Measurements from ENCODE around the gene ACSS2. TPM values are rescaled to one million over a fixed set of nuclear protein-coding genes. Genes with fewer than 3 reads are reported as not detected.

Gene ACSS2
- total RNA-seq, 1 experiment from 2014 or later = 25.4 TPM

GRCh38 chr20:34915131-34915530, 38.7 kb downstream of the ACSS2 start:
- Histone ChIP-seq H3K27me3 (ENCODE audit: control insufficient read depth, insufficient read depth, low read length) (no peaks in the 10 kb centered on the region), H3K4me1 (ENCODE audit: control insufficient read depth, insufficient read depth, low read length) (no peaks in the 10 kb centered on the region), H3K9me3 (ENCODE audit: control insufficient read depth, insufficient read depth, low read depth, low read length) (no peaks in the 10 kb centered on the region), H3K36me3 (ENCODE audit: control insufficient read depth, insufficient read depth, low read length) (no peaks in the 10 kb centered on the region), H3K27ac (ENCODE audit: low read length) (no peak overlapping the region), H3K4me3 (ENCODE audit: low read depth in 2 of 2, low read length in 2 of 2) (no peak overlapping the region)
- intact Hi-C loops (cut with micrococcal nuclease; ENCODE audit: unreplicated experiment) (no loop called here), in situ Hi-C loops (cut with HindIII; ENCODE audit: low pct_unique_long_range_greater_than_20kb, low sequenced_read_pairs) (no loop called here)
- TF ChIP-seq TCF7L2 (IDR thresholded peaks at IDR 0.05; ENCODE audit: low read depth, low read length) (no peak), CTCF (IDR thresholded peaks at IDR 0.05) (no peak), REST (IDR thresholded peaks at IDR 0.05; ENCODE audit: insufficient read depth in 1 of 2, low read depth in 2 of 2, low read length in 1 of 2) (no peak), SIN3A (IDR thresholded peaks at IDR 0.05; ENCODE audit: borderline replicate concordance, insufficient read depth, low read depth, low read length) (no peak), POLR2AphosphoS5 (IDR thresholded peaks at IDR 0.05; ENCODE audit: low read depth, low read length) (no peak)
- ChIA-PET POLR2A (no interaction called here), CTCF (no interaction called here)
- BruUV-seq (replicated peaks) = no TSS peak
- no peak for ATAC-seq
- DNase-seq (ENCODE audit: low read depth, low spot score) = no peak

GRCh38 chr20:34915749-34916455, 39.5 kb downstream of the ACSS2 start:
- Histone ChIP-seq H3K4me3 (ENCODE audit: low read depth in 2 of 2, low read length in 2 of 2) (no peak overlapping the region), H3K27ac (ENCODE audit: low read length) (no peak overlapping the region), H3K36me3 (ENCODE audit: control insufficient read depth, insufficient read depth, low read length) (no peaks in the 10 kb centered on the region), H3K4me1 (ENCODE audit: control insufficient read depth, insufficient read depth, low read length) (no peaks in the 10 kb centered on the region), H3K27me3 (ENCODE audit: control insufficient read depth, insufficient read depth, low read length) (no peaks in the 10 kb centered on the region), H3K9me3 (ENCODE audit: control insufficient read depth, insufficient read depth, low read depth, low read length) (no peaks in the 10 kb centered on the region)
- ATAC-seq = no peak
- in situ Hi-C loops (cut with HindIII; ENCODE audit: low pct_unique_long_range_greater_than_20kb, low sequenced_read_pairs) = no loop called here
- intact Hi-C loops (cut with micrococcal nuclease; ENCODE audit: unreplicated experiment) = no loop called here
- BruUV-seq (replicated peaks) = no TSS peak
- TF ChIP-seq CTCF (IDR thresholded peaks at IDR 0.05) (no peak), TCF7L2 (IDR thresholded peaks at IDR 0.05; ENCODE audit: low read depth, low read length) (no peak), SIN3A (IDR thresholded peaks at IDR 0.05; ENCODE audit: borderline replicate concordance, insufficient read depth, low read depth, low read length) (no peak), REST (IDR thresholded peaks at IDR 0.05; ENCODE audit: insufficient read depth in 1 of 2, low read depth in 2 of 2, low read length in 1 of 2) (no peak)
- ChIA-PET CTCF (no interaction called here), POLR2A (no interaction called here)
- no peak for DNase-seq (ENCODE audit: low read depth, low spot score)
